Thyroid gland (tissue), 4 donors: Measurements from ENCODE around the gene SYT13. TPM values are rescaled to one million over a fixed set of nuclear protein-coding genes. Genes with fewer than 3 reads are reported as not detected.

ENCODE experiments used
- DNase-seq, 2 donors: peaks; one replicate each; pipeline ENCODE4 v3.0.0-alpha.2; 2019
- H3K27ac ChIP-seq, 3 donors: fragments of 200-600 bp; sonication (generic); 1 replicate in 2 of 3; 2 replicates in 1 of 3; pipeline ENCODE4 v1.5.1; 2016 to 2019; ENCODE audit warnings: mild to moderate bottlenecking in 1 of 3, moderate library complexity in 1 of 3
- H3K27me3 ChIP-seq: fragments of 200-600 bp; sonication (generic); one replicate; pipeline ENCODE4 v1.5.1; 2019
- H3K36me3 ChIP-seq, 2 donors: fragments of 200-600 bp; sonication (generic); one replicate each; pipeline ENCODE4 v1.5.1; 2016 to 2019
- H3K4me1 ChIP-seq, 2 donors: fragments of 200-600 bp; sonication (generic); one replicate each; pipeline ENCODE4 v1.5.1; 2017 to 2019
- H3K4me3 ChIP-seq, 3 donors: fragments of 200-600 bp; sonication (generic); replicated peaks in 1 of 3; 1 replicate in 2 of 3; 2 replicates in 1 of 3; pipeline ENCODE4 v1.5.1; 2016; ENCODE audit warnings: mild to moderate bottlenecking in 1 of 3
- H3K9me3 ChIP-seq: fragments of 200-600 bp; sonication (generic); one replicate; pipeline ENCODE4 v1.5.1; 2017
- POLR2A ChIP-seq, 2 donors: fragments of 450-650 bp; IDR thresholded peaks; one replicate each; pipeline ENCODE4 v1.6.1; 2017; ENCODE audit warnings: antibody characterized with exemption in 2 of 2, mild to moderate bottlenecking in 2 of 2, moderate library complexity in 1 of 2
- WGBS, 2 donors: methylation state at CpG; one replicate each; pipeline ENCODE4 v1.1.5; 2017; 5-methylcytosine and 5-hydroxymethylcytosine counted together
- intact Hi-C: fragments of 100-400 bp; cut with DNase I; formaldehyde crosslinking; loops from one replicate; pipeline ENCODE4 v1.15.1; 2023
- total RNA-seq, 4 donors: library from RNA; depleted of rRNA; stranded (reverse); fragments of >200 nt; gene quantifications; one replicate each; pipeline ENCODE4 v1.2.3, GENCODE V29; 2016
- TF ChIP-seq, protein P1 (sequence below), 6 experiments: fragments of 200-600 bp in 3 of 6; fragments of 450-650 bp in 3 of 6; sonication (generic) in 3 of 6; IDR thresholded peaks; one replicate each; pipeline ENCODE4 v1.5.1; 2016 to 2019; ENCODE audit warnings: antibody characterized with exemption in 6 of 6, mild to moderate bottlenecking in 2 of 6, inconsistent platforms in 1 of 6, moderate library complexity in 1 of 6

The SYT13 gene
- total RNA-seq, 4 donors from 2014 or later: 1.6 to 12.7 (median 4.3) TPM

DNA sequence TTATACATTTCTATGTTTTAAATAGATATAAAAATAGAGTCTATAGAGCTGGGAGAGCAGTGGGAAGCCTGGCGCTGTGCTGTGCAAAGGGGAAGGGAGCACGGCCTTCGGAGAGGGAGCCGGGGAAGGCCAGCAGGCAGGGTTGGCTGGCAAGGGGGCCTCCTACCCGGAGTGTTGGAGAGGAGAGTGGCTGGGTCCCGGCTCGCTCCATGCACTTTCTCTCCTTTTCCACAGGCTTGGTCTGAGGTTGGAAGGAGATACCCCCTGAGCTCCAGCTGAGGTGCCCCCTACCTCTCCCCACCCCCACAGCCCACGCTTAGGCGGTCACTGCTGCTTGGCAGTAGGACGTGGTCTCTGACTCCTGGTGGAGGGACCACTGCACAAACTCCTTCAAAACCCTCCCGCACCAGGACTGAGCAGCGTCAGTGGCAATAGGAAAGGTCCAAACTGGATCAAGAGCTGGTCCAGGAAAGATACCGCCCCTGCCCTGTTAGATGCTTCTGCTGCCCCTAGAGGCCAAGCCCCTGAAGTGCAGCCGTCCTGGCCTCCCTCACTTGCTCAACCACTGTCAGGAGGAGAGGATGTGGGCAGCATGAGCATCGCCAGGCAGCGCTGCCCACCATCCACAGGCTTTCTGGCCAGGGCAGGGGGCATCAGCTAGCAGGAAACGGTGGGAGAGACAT lies 52.9 kb downstream of the SYT13 start:
- intact Hi-C loops: loop anchor here (10.0 kb wide), 1 partner anchor 118 kb away; no protein-coding TSS in a partner anchor
- no peaks in the 10 kb centered on the region for H3K4me1 ChIP-seq
- no peaks in the 10 kb centered on the region for H3K36me3 ChIP-seq
- H3K9me3 ChIP-seq: no peaks in the 10 kb centered on the region
- no peak overlapping the region for H3K27ac ChIP-seq
- TF ChIP-seq, protein P1, sequence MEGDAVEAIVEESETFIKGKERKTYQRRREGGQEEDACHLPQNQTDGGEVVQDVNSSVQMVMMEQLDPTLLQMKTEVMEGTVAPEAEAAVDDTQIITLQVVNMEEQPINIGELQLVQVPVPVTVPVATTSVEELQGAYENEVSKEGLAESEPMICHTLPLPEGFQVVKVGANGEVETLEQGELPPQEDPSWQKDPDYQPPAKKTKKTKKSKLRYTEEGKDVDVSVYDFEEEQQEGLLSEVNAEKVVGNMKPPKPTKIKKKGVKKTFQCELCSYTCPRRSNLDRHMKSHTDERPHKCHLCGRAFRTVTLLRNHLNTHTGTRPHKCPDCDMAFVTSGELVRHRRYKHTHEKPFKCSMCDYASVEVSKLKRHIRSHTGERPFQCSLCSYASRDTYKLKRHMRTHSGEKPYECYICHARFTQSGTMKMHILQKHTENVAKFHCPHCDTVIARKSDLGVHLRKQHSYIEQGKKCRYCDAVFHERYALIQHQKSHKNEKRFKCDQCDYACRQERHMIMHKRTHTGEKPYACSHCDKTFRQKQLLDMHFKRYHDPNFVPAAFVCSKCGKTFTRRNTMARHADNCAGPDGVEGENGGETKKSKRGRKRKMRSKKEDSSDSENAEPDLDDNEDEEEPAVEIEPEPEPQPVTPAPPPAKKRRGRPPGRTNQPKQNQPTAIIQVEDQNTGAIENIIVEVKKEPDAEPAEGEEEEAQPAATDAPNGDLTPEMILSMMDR (IDR thresholded peaks at IDR 0.05): peak; percentile 48 to 88 (median 74)
- no peak for TF ChIP-seq POLR2A (IDR thresholded peaks at IDR 0.05)
- H3K4me3 ChIP-seq: no peak overlapping the region
- 57 to 66% methylated on average over 12 to 16 of the region's 17 CpGs for WGBS, 2 donors
- H3K27me3 ChIP-seq: no peaks in the 10 kb centered on the region
- peak; percentile 71 to 72 for DNase-seq

DNA sequence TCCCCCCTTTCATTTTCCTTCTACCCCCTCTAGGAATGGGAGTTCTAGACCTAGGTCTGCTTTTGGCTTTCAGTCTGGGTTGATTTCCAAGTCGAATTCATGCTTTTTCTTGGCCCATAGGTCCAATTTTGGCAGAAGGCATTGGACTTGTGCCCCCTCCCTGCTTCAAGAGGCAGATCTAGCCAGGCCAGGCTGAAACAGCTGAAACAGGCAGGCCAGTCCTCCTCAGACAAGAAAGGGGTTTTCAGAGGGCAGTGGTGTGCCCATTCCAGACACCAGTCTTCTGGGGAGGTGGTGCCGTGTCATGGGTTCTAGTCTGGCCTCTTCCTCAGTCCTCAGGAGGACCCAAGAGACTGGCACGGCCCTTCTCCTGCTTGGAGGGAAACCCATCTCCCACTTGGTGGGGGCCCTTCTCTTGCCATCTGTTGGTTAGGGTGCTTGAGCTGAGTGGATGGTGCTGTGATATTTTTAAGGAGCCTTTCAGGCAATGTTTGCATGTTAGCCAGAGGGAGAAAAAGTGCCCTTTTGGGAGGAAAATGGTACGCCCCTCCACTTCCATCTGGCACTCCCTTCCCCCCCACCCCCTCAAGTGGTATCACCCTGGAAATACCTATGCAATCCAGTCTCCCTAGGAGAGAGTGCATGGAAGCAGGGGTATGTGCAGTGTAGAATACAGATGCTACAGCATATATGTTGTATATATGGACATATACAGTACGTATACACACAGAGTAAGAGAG lies 53.6 kb downstream of the SYT13 start:
- 86 to 89% methylated on average over 4 to 5 of the region's 5 CpGs for WGBS, 2 donors
- no peak overlapping the region for H3K4me3 ChIP-seq
- no peak for DNase-seq
- intact Hi-C loops: loop anchor here (10.0 kb wide), 1 partner anchor 118 kb away; no protein-coding TSS in a partner anchor
- no peaks in the 10 kb centered on the region for H3K9me3 ChIP-seq
- H3K27me3 ChIP-seq: no peaks in the 10 kb centered on the region
- TF ChIP-seq, protein P1 (IDR thresholded peaks at IDR 0.05): no peak
- no peak for TF ChIP-seq POLR2A (IDR thresholded peaks at IDR 0.05)
- no peak overlapping the region for H3K27ac ChIP-seq
- H3K4me1 ChIP-seq: no peaks in the 10 kb centered on the region
- H3K36me3 ChIP-seq: peaks cover 0 to 4% of the 10 kb centered on the region in 2 donors

DNA sequence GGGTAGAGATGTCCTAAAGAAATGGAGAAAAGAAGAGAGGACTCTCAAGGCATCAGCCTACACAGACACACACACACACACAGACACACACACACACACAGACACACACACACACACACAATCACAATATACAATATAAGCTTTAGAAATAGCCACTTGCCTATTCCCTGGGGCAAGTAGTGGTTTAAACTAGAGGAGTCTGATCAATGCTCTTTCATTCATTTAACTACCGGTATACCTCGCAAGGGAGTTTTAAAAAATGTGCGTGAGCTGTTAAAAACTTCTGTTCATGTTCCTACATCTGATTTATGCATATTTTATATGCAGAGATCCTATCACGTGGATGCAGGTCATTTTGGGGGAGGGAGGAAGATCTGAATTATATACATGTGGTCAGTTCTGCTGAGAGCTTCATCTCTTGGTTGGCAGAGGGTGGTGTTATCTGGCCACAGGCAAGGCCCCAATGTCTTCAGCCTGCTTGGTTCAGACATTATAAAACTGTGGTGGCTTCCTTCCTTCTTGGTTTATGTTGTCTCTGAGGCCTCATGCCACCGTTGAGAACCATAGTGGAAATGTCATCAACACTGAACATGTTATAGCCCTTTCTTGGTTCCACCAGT lies 56.6 kb downstream of the SYT13 start:
- 91 to 92% methylated on average over 5 of the region's 5 CpGs for WGBS, 2 donors
- intact Hi-C loops: loop anchor here (5.0 to 10.0 kb wide), 2 partner anchors 115 to 213 kb away; no protein-coding TSS in a partner anchor

DNA sequence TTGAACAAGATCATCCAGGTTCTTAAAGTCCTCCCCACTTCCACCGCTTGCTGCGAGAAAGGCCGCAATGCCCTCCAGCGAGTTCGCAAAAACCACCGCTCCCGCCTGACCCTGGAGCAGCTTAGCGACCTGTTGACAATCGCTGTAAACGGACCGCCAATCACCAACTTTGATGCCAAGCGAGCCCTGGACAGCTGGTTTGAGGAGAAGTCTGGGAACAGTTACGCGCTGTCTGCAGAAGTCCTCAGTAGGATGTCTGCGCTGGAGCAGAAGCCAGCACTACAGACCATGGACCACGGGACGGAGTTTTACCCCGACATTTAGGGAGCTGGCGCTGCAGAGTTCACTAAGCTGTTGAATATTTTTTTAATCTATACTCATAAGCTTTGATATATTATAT lies 58.3 kb downstream of the SYT13 start:
- Histone ChIP-seq H3K36me3 (peaks cover 16 to 30% of the 10 kb centered on the region in 2 donors), H3K27me3 (no peaks in the 10 kb centered on the region), H3K27ac (no peak overlapping the region), H3K4me1 (no peaks in the 10 kb centered on the region), H3K4me3 (no peak overlapping the region), H3K9me3 (no peaks in the 10 kb centered on the region)
- WGBS, 2 donors: 97 to 99% methylated on average over 19 of the region's 19 CpGs
- intact Hi-C loops: loop anchor here (5.0 kb wide), 1 partner anchor 214 kb away; no protein-coding TSS in a partner anchor
- TF ChIP-seq POLR2A (IDR thresholded peaks at IDR 0.05): no peak
- TF ChIP-seq, protein P1 (IDR thresholded peaks at IDR 0.05): no peak
- no peak for DNase-seq

More for the DNA sequence above, 56.6 kb downstream of the SYT13 start:
- Histone ChIP-seq H3K27ac (no peak overlapping the region), H3K4me1 (no peaks in the 10 kb centered on the region), H3K27me3 (no peaks in the 10 kb centered on the region), H3K36me3 (peaks cover 12 to 27% of the 10 kb centered on the region in 2 donors), H3K9me3 (no peaks in the 10 kb centered on the region), H3K4me3 (no peak overlapping the region)
- no peak for TF ChIP-seq POLR2A (IDR thresholded peaks at IDR 0.05)
- TF ChIP-seq, protein P1 (IDR thresholded peaks at IDR 0.05): no peak
- no peak for DNase-seq
